Panc1 (cell line): ENCODE data around the gene EMX1.

ENCODE experiments used
- CTCF ChIP-seq: fragments of 450-650 bp; IDR thresholded peaks from 2 replicates; pipeline ENCODE4 v1.5.1; 2017; ENCODE audit warnings: mild to moderate bottlenecking
- POLR2AphosphoS5 ChIP-seq: IDR thresholded peaks from 2 replicates; pipeline ENCODE4 v1.6.1; 2012; ENCODE audit warnings: mild to moderate bottlenecking, low read depth, low read length, moderate library complexity
- REST ChIP-seq, 2 experiments: IDR thresholded peaks; 2 replicates each; pipeline ENCODE4 v1.6.1; 2011 to 2012; ENCODE audit warnings: low read depth in 2 of 2, control low read depth in 1 of 2, low read length in 1 of 2, mild to moderate bottlenecking in 1 of 2, moderate library complexity in 1 of 2; ENCODE audit not compliant: insufficient read depth in 1 of 2
- SIN3A ChIP-seq: IDR thresholded peaks from 2 replicates; pipeline ENCODE4 v1.6.1; 2012; ENCODE audit warnings: low read depth, mild to moderate bottlenecking, low read length, moderate library complexity, borderline replicate concordance; ENCODE audit not compliant: insufficient read depth
- TCF7L2 ChIP-seq: IDR thresholded peaks from 2 replicates; pipeline ENCODE4 v1.6.1; 2011; ENCODE audit warnings: mild to moderate bottlenecking, low read depth, low read length, inconsistent platforms

GRCh38 chr2:72891091-72891818 is 26.1 kb upstream of the EMX1 start:
- TF ChIP-seq CTCF (no peak), POLR2AphosphoS5 (no peak), TCF7L2 (no peak), REST (IDR thresholded peaks at IDR 0.05; ENCODE audit: insufficient read depth in 1 of 2, low read depth in 2 of 2, low read length in 1 of 2) (no peak), SIN3A (no peak)
